T-helper 9 cell (primary cell): Measurements from ENCODE around the gene NPHP1.
"Not testable (repeated sequence)": the region's sequence is repeated elsewhere in the genome, so short reads cannot be mapped to it uniquely, and the experiment has no call there.

Experiments used
- DNase-seq: peaks from one replicate; pipeline ENCODE4 v3.0.0-alpha.2; 2020
- total RNA-seq, 2 donors: gene quantifications; one replicate each; lab custom pipeline; 2026; lab: John Stamatoyannopoulos, UW

Gene NPHP1
- total RNA-seq = 0 to 2.1 reads per million in 2 donors

- peak; percentile 77 for DNase-seq
These were observed at the start of gene NPHP1 for GRCh38 chr2:110204408-110205385. Gene NPHP1, minus strand, starts transcription at chr2:110205013. Its CDS starts 45 bp downstream, at chr2:110204968.

GRCh38 chr2:110248081-110248795 lies 43.4 kb upstream of the NPHP1 start:
- not testable (repeated sequence) for DNase-seq

- not testable (repeated sequence) for DNase-seq
These were observed 40.9 kb upstream of the NPHP1 start for GRCh38 chr2:110245488-110246435.

- DNase-seq = not testable (repeated sequence)
These were observed 38.5 kb upstream of the NPHP1 start for GRCh38 chr2:110243283-110243682.

GRCh38 chr2:110234514-110234913 lies 29.7 kb upstream of the NPHP1 start:
- not testable (repeated sequence) for DNase-seq

- DNase-seq = not testable (repeated sequence)
These were observed 25.1 kb upstream of the NPHP1 start for GRCh38 chr2:110229886-110230285.

GRCh38 chr2:110222626-110223025 lies 17.8 kb upstream of the NPHP1 start:
- DNase-seq = not testable (repeated sequence)

GRCh38 chr2:110221938-110222337 lies 17.1 kb upstream of the NPHP1 start:
- no peak for DNase-seq

- DNase-seq = no peak
These were observed 15.4 kb upstream of the NPHP1 start for GRCh38 chr2:110220190-110220564.

- no peak for DNase-seq
These were observed 14.8 kb upstream of the NPHP1 start for GRCh38 chr2:110219496-110220189.

GRCh38 chr2:110218889-110219288 lies 14.1 kb upstream of the NPHP1 start:
- not testable (repeated sequence) for DNase-seq

GRCh38 chr2:110216803-110217202 lies 12.0 kb upstream of the NPHP1 start:
- DNase-seq = no peak

- DNase-seq = no peak
These were observed 11.4 kb upstream of the NPHP1 start for GRCh38 chr2:110216199-110216598.

GRCh38 chr2:110215566-110216158 lies 10.8 kb upstream of the NPHP1 start:
- DNase-seq = no peak

GRCh38 chr2:110215091-110215490 lies 10.3 kb upstream of the NPHP1 start:
- no peak for DNase-seq

- not testable (repeated sequence) for DNase-seq
These were observed 8.7 kb upstream of the NPHP1 start for GRCh38 chr2:110213522-110213921.

GRCh38 chr2:110211938-110212858 lies 7.4 kb upstream of the NPHP1 start, which contains the start of gene MTLN:
Gene MTLN, minus strand, starts transcription at chr2:110212547. Its CDS starts 22 bp downstream, at chr2:110212525.
- DNase-seq = peak; percentile 60

- DNase-seq = no peak
These were observed 1.0 kb upstream of the NPHP1 start for GRCh38 chr2:110205660-110206455.

- no peak for DNase-seq
These were observed 6.8 kb downstream of the NPHP1 start for GRCh38 chr2:110198016-110198415.
